Subcutaneous abdominal adipose tissue (tissue), 5 donors: ENCODE results near the gene TPT1.

ENCODE experiments used
- H3K27ac ChIP-seq: one replicate; pipeline ENCODE4 v1.7.0; 2013; ENCODE audit warnings: low read depth, mild to moderate bottlenecking, inconsistent platforms, low read length, moderate library complexity
- H3K27me3 ChIP-seq, 5 donors: one replicate each; pipeline ENCODE4 v1.7.0; 2013; ENCODE audit warnings: low read length in 5 of 5, inconsistent platforms in 1 of 5; ENCODE audit not compliant: control insufficient read depth in 5 of 5, insufficient read depth in 4 of 5
- H3K36me3 ChIP-seq, 5 donors: one replicate each; pipeline ENCODE4 v1.7.0; 2013; ENCODE audit warnings: low read length in 5 of 5; ENCODE audit not compliant: control insufficient read depth in 5 of 5, insufficient read depth in 5 of 5
- H3K4me1 ChIP-seq, 5 donors: one replicate each; pipeline ENCODE4 v1.7.0; 2013; ENCODE audit warnings: low read length in 5 of 5, mild to moderate bottlenecking in 3 of 5, moderate library complexity in 1 of 5; ENCODE audit not compliant: control insufficient read depth in 5 of 5, insufficient read depth in 5 of 5
- H3K4me3 ChIP-seq, 5 donors: one replicate each; pipeline ENCODE4 v1.7.0; 2013; ENCODE audit warnings: low read length in 5 of 5, low read depth in 1 of 5
- H3K9ac ChIP-seq, 5 donors: one replicate each; pipeline ENCODE4 v1.7.0; 2013; ENCODE audit warnings: low read length in 5 of 5, mild to moderate bottlenecking in 4 of 5, moderate library complexity in 3 of 5
- H3K9me3 ChIP-seq, 5 donors: one replicate each; pipeline ENCODE4 v1.7.0; 2013; ENCODE audit warnings: low read length in 5 of 5; ENCODE audit not compliant: control insufficient read depth in 5 of 5
- donor health status: healthy.
- donor health status: healthy.
- donor health status: healthy.
- donor health status: healthy.
- donor health status: healthy.

TPT1 gene

GRCh38 chr13:45337395-45337794, 3.6 kb downstream of the TPT1 start:
- no peaks in the 10 kb centered on the region for H3K9me3 ChIP-seq
- peaks cover 4 to 80% (median 66%) of the 10 kb centered on the region in 5 donors for H3K4me1 ChIP-seq
- peaks cover 40 to 56% (median 52%) of the 10 kb centered on the region in 5 donors for H3K36me3 ChIP-seq
- no peak overlapping the region for H3K27ac ChIP-seq
- peak overlapping the region in 4 of 5 donors; percentile 9 to 27 (median 18) for H3K4me3 ChIP-seq
- no peaks in the 10 kb centered on the region for H3K27me3 ChIP-seq
- H3K9ac ChIP-seq: no peak overlapping the region

GRCh38 chr13:45336025-45336800, 4.8 kb downstream of the TPT1 start:
- Histone ChIP-seq H3K36me3 (peaks cover 40 to 56% (median 52%) of the 10 kb centered on the region in 5 donors), H3K4me1 (peaks cover 6 to 81% (median 68%) of the 10 kb centered on the region in 5 donors), H3K27ac (peak overlapping the region; percentile 40), H3K4me3 (peak overlapping the region in 1 of 5 donors; percentile 7), H3K9ac (no peak overlapping the region), H3K9me3 (no peaks in the 10 kb centered on the region), H3K27me3 (no peaks in the 10 kb centered on the region)

DNA sequence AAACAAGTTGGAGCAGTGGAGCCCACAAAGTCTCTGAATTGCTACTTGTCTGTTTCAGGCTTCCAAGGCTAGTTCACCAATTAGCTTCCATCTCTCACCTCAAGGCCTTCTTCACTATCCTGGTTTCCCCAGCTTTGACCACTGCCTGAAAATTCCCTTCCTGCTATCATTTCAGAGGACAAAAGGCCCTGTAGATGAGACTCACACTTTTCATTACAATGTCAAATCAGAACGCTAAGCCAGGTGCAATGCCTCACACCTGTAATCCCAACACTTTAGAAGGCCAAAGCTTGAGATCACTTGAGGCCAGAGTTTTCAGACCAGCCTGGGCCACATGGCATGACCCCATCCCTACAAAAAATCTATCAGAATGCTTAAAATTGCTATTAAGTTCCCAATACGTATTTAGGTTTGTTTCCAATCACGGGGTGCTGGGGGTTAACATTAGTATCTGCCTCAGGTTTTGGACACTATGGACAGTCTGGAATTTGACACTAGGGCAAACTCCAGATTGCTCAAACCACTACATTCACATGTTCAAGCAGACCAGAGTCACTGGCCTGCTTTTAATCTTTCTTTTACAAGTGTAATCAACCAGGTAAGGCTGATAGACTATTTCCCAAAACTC, 5.5 kb downstream of the TPT1 start:
- Histone ChIP-seq H3K27ac (peak overlapping the region; percentile 40), H3K4me1 (peaks cover 6 to 83% (median 70%) of the 10 kb centered on the region in 5 donors)

GRCh38 chr13:45333977-45334922, 6.7 kb downstream of the TPT1 start:
- Histone ChIP-seq H3K36me3 (peaks cover 32 to 49% (median 48%) of the 10 kb centered on the region in 5 donors), H3K4me1 (peaks cover 6 to 88% (median 68%) of the 10 kb centered on the region in 5 donors)

More for the DNA sequence above, 5.5 kb downstream of the TPT1 start:
- Histone ChIP-seq H3K36me3 (peaks cover 40 to 56% (median 52%) of the 10 kb centered on the region in 5 donors), H3K27me3 (no peaks in the 10 kb centered on the region), H3K9ac (no peak overlapping the region), H3K9me3 (no peaks in the 10 kb centered on the region), H3K4me3 (no peak overlapping the region)

DNA sequence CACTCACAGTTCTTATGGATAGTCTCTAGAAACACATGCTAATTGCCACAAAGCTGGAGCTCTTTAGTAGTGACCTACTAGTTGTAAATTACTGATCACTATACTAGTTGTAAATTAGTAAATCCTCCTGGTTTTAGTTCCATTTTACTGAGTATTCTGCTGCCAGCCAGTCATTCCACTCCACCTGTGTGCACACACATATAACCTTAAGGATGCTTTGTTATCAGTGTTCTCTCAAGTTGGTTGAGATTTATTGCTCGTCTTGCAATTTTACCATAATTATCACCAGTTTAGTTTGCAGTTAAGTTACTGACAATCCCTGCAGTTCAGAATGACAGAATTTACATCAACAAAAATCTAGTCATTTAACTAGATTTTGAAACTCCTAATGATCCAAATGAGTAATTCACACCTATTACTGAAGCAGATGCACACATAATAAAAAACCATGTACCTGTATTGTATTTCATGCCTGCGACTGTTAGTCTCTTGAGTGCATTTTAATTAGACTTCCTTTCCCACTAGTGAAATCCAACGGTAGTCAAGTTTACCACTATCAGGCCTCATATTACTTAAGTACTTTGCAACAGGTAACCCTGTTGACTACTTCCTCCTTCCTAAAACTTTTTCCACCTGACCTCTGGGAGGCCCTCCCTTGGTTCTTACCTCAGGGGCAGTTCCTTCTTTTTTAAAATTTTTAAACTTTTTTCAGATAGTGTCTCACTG, 7.6 kb downstream of the TPT1 start:
- peaks cover 24 to 41% (median 39%) of the 10 kb centered on the region in 5 donors for H3K36me3 ChIP-seq
- H3K9me3 ChIP-seq: no peaks in the 10 kb centered on the region
- H3K27ac ChIP-seq: peak overlapping the region; percentile 74
- no peak overlapping the region for H3K4me3 ChIP-seq
- peaks cover 1 to 88% (median 59%) of the 10 kb centered on the region in 5 donors for H3K4me1 ChIP-seq
- H3K9ac ChIP-seq: no peak overlapping the region
- no peaks in the 10 kb centered on the region for H3K27me3 ChIP-seq

More at GRCh38 chr13:45333977-45334922, 6.7 kb downstream of the TPT1 start:
- peak overlapping the region in 1 of 5 donors; percentile 25 for H3K4me3 ChIP-seq
- no peaks in the 10 kb centered on the region for H3K9me3 ChIP-seq
- H3K9ac ChIP-seq: peak overlapping the region in 1 of 5 donors; percentile 11
- H3K27me3 ChIP-seq: no peaks in the 10 kb centered on the region
- no peak overlapping the region for H3K27ac ChIP-seq

DNA sequence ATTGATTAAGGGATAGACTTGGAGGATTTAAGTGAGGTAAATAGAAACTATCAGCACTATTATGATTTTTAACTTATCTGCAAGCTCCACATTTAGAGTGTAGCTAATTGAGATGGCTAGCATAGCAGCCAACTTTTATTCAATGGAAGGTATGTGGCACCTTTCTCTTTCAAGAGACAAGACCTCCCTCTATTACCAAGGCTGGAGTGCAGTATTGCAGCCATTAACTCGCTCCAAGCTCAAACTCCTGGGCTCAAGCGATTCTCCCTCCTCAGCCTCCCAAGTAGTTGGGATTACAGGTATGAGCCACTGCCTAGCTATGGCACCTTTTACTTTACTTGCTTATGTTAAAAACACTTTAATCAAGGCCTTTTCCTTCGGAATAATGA, 8.2 kb downstream of the TPT1 start:
- Histone ChIP-seq H3K9me3 (no peaks in the 10 kb centered on the region), H3K4me3 (no peak overlapping the region), H3K36me3 (peaks cover 21 to 35% (median 34%) of the 10 kb centered on the region in 5 donors), H3K27ac (peak overlapping the region; percentile 74), H3K27me3 (no peaks in the 10 kb centered on the region), H3K4me1 (peaks cover 1 to 84% (median 53%) of the 10 kb centered on the region in 5 donors), H3K9ac (no peak overlapping the region)

DNA sequence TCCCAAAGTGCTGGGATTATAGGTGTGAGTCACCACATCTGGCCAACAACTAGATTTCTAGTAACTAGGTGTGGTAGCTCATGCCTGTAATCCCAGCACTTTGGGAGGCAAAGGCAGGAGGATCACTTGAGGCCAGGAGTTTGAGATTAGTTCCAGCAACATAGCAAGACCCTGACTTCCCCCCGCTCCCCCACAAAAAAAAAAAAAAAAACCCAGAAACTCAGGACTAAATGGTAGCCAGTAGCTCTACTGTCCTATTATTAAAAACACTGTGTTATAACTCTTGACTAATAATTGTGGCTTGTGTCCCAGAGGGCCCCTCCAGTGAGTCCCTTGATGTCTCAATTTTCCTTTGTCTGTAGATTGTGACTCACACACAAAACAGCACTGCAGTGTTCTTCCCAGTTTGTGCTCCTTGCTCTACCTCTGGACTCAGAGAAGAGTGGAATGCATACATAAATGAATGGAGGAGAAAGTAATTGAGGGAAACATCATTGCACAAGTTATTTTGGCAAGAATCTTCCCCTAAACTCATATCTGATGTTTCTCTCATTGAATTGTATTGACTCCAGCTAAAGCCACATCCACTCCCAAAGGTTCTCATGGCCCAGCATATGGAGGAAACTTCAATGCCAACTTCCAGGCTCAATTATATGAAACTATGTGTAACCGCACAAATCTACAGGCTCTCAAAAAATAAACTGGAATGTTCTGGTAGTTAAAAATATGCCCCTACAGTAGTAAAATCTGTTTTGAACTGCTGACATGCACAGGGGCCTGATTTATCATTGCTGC, 8.8 kb downstream of the TPT1 start:
- H3K9ac ChIP-seq: no peak overlapping the region
- peaks cover 1 to 83% (median 47%) of the 10 kb centered on the region in 5 donors for H3K4me1 ChIP-seq
- H3K27ac ChIP-seq: peak overlapping the region; percentile 74

DNA sequence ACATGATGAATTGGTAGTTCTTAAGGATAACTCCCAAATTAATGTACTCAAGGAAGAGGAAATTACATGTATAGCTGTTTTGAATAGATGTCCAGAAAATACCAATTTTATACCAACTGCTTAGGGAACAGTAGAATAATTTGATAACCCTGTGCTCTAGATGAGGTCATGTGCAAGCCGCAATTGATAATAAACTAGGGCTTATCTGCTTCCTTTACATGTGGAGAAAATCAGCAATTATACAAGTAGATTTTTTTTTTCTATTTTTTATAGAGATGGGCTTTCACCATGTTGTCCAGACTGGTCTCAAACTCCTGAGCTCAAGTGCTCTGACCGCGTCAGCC, 9.3 kb downstream of the TPT1 start:
- H3K36me3 ChIP-seq: peaks cover 9 to 23% (median 22%) of the 10 kb centered on the region in 5 donors
- no peaks in the 10 kb centered on the region for H3K9me3 ChIP-seq
- no peaks in the 10 kb centered on the region for H3K27me3 ChIP-seq
- H3K9ac ChIP-seq: no peak overlapping the region
- peaks cover 1 to 83% (median 47%) of the 10 kb centered on the region in 5 donors for H3K4me1 ChIP-seq
- H3K27ac ChIP-seq: peak overlapping the region; percentile 42
- no peak overlapping the region for H3K4me3 ChIP-seq

More for the DNA sequence above, 8.8 kb downstream of the TPT1 start:
- Histone ChIP-seq H3K9me3 (no peaks in the 10 kb centered on the region), H3K27me3 (no peaks in the 10 kb centered on the region), H3K36me3 (peaks cover 15 to 29% (median 28%) of the 10 kb centered on the region in 5 donors), H3K4me3 (no peak overlapping the region)
